H1 (cell line): ENCODE results near the gene CHD6.

Source experiments
- CREB1 ChIP-seq: IDR thresholded peaks from 2 replicates; pipeline ENCODE4 v1.6.1; 2012; ENCODE audit warnings: inconsistent platforms
- CTCF ChIP-seq, 3 experiments: IDR thresholded peaks; 1 replicate in 2 of 3; 2 replicates in 1 of 3; pipeline versions ENCODE4 v1.5.1 to v1.6.1; 2011; ENCODE audit warnings: low read length in 3 of 3, mild to moderate bottlenecking in 3 of 3, inconsistent platforms in 2 of 3, low read depth in 1 of 3, moderate library complexity in 1 of 3; ENCODE audit not compliant: insufficient read depth in 1 of 3; ENCODE audit errors: control extremely low read depth in 1 of 3
- E2F6 ChIP-seq: IDR thresholded peaks from 2 replicates; pipeline ENCODE4 v1.6.1; 2012; ENCODE audit warnings: inconsistent platforms
- EZH2 ChIP-seq: fragments of 200-600 bp; sonication (generic); IDR thresholded peaks from 2 replicates; pipeline ENCODE4 v1.7.1; 2012; ENCODE audit warnings: low read depth, mild to moderate bottlenecking, moderate library complexity, low read length, inconsistent platforms; ENCODE audit not compliant: severe bottlenecking
- NANOG ChIP-seq: IDR thresholded peaks from 2 replicates; pipeline ENCODE4 v1.6.1; 2011; ENCODE audit warnings: low read length, low read depth, mild to moderate bottlenecking, inconsistent platforms; ENCODE audit not compliant: insufficient read depth, poor library complexity, severe bottlenecking
- POLR2A ChIP-seq, 2 experiments: IDR thresholded peaks; 1 replicate in 1 of 2; 2 replicates in 1 of 2; pipeline ENCODE4 v1.6.1; 2011; ENCODE audit warnings: low read depth in 2 of 2, low read length in 2 of 2, mild to moderate bottlenecking in 2 of 2; ENCODE audit errors: control extremely low read depth in 1 of 2
- USF2 ChIP-seq: IDR thresholded peaks from 2 replicates; pipeline ENCODE4 v1.6.1; 2011; ENCODE audit warnings: low read length, improper control_type of control experiment

GRCh38 chr20:41382791-41383305 lies 235.3 kb downstream of the CHD6 start:
- TF ChIP-seq CREB1 (no peak), CTCF (IDR thresholded peaks at IDR 0.05; ENCODE audit: control extremely low read depth in 1 of 3, insufficient read depth in 1 of 3, low read depth in 1 of 3, low read length in 3 of 3) (no peak), POLR2A (IDR thresholded peaks at IDR 0.05; ENCODE audit: control extremely low read depth in 1 of 2, low read depth in 2 of 2, low read length in 2 of 2) (no peak), NANOG (no peak), EZH2 (no peak), USF2 (no peak), E2F6 (no peak)
